B cell (primary cell): ENCODE data around the gene PLEKHS1. TPM values are rescaled to one million over a fixed set of nuclear protein-coding genes. Genes with fewer than 3 reads are reported as not detected.

ENCODE experiments used
- ATAC-seq: fragments of 200-7000 bp; cut with Tn5 transposase; one replicate; pipeline ENCODE4 v1.10.0; 2021; ENCODE audit warnings: low read depth, mild to moderate bottlenecking, moderate number of reproducible peaks, moderate library complexity
- CTCF ChIA-PET: fragments of 350-600 bp; sonication (Branson Sonifier 250); formaldehyde crosslinking; loops from one replicate; lab custom pipeline; 2021; ENCODE audit warnings: antibody characterized with exemption, inconsistent platforms; lab: Charles Lee
- POLR2A ChIA-PET: fragments of 350-600 bp; sonication (Branson Sonifier 250); formaldehyde crosslinking; loops from one replicate; lab custom pipeline; 2021; ENCODE audit warnings: antibody characterized with exemption; lab: Charles Lee
- DNase-seq: peaks from one replicate; pipeline ENCODE4 v3.0.0; 2013
- H2AFZ ChIP-seq: 2 replicates; pipeline ENCODE4 v1.6.1; 2012; ENCODE audit warnings: mild to moderate bottlenecking, low read depth, low read length; ENCODE audit not compliant: insufficient read depth, poor library complexity, severe bottlenecking
- H3K27ac ChIP-seq, 2 donors: 1 replicate in 1 of 2; 2 replicates in 1 of 2; pipeline ENCODE4 v1.5.1; 2012 to 2013; ENCODE audit warnings: low read length in 2 of 2, mild to moderate bottlenecking in 2 of 2, moderate library complexity in 1 of 2
- H3K27me3 ChIP-seq, 4 experiments: fragments of 200-600 bp in 1 of 4; sonication (generic) in 1 of 4; replicated peaks in 1 of 4; 1 replicate in 2 of 4; 2 replicates in 2 of 4; pipeline versions ENCODE4 v1.6.1 to v1.7.0; 2013 to 2016; ENCODE audit warnings: low read length in 3 of 4, mild to moderate bottlenecking in 2 of 4, mixed read lengths in 1 of 4, moderate library complexity in 1 of 4; ENCODE audit not compliant: insufficient read depth in 4 of 4, control insufficient read depth in 3 of 4; ENCODE audit errors: control extremely low read depth in 1 of 4
- H3K36me3 ChIP-seq, 2 experiments: replicated peaks in 1 of 2; 1 replicate in 1 of 2; 2 replicates in 1 of 2; pipeline versions ENCODE4 v1.6.1 to v1.7.1; 2013; ENCODE audit warnings: low read length in 1 of 2; ENCODE audit not compliant: insufficient read depth in 2 of 2, control insufficient read depth in 1 of 2; ENCODE audit errors: control extremely low read depth in 1 of 2, extremely low read depth in 1 of 2
- H3K4me1 ChIP-seq, 2 donors: fragments of 200-600 bp in 1 of 2; sonication (generic) in 1 of 2; 1 replicate in 1 of 2; 2 replicates in 1 of 2; pipeline versions ENCODE4 v1.5.1 to v1.6.1; 2013 to 2017; ENCODE audit warnings: low read length in 2 of 2; ENCODE audit not compliant: control insufficient read depth in 2 of 2, insufficient read depth in 2 of 2
- H3K4me2 ChIP-seq: replicated peaks from 2 replicates; pipeline ENCODE3; 2012; ENCODE audit warnings: mild to moderate bottlenecking, low read depth, low read length; ENCODE audit not compliant: poor library complexity, severe bottlenecking
- H3K4me3 ChIP-seq, 5 experiments: fragments of 200-600 bp in 1 of 5; sonication (generic) in 1 of 5; 1 replicate in 3 of 5; 2 replicates in 2 of 5; pipeline versions ENCODE4 v1.5.1 to v1.7.0; 2011 to 2016; ENCODE audit warnings: low read length in 4 of 5, mild to moderate bottlenecking in 4 of 5, low read depth in 2 of 5, control low read depth in 1 of 5, moderate library complexity in 1 of 5; ENCODE audit not compliant: insufficient read depth in 1 of 5; ENCODE audit errors: control extremely low read depth in 1 of 5, extremely low read depth in 1 of 5
- H3K79me2 ChIP-seq: fragments of 200-600 bp; sonication (generic); one replicate; pipeline ENCODE4 v1.6.0; 2016; ENCODE audit warnings: low read length; ENCODE audit not compliant: control insufficient read depth, insufficient read depth
- H3K9ac ChIP-seq: fragments of 200-600 bp; sonication (generic); 2 replicates; pipeline ENCODE4 v1.6.1; 2017; ENCODE audit warnings: mild to moderate bottlenecking, low read length, moderate library complexity
- H3K9me3 ChIP-seq, 3 donors: one replicate each; pipeline versions ENCODE4 v1.6.1 to v1.7.1; 2013; ENCODE audit warnings: low read length in 2 of 3; ENCODE audit not compliant: control insufficient read depth in 2 of 3, insufficient read depth in 1 of 3; ENCODE audit errors: control extremely low read depth in 1 of 3
- H4K20me1 ChIP-seq: 2 replicates; pipeline ENCODE4 v1.6.0; 2012; ENCODE audit warnings: mild to moderate bottlenecking, low read length; ENCODE audit not compliant: insufficient read depth, control insufficient read depth, poor library complexity, severe bottlenecking
- H3K27ac Mint-ChIP-seq: one replicate; pipeline ENCODE4 v1.8.0; 2021; ENCODE audit warnings: mixed read lengths
- H3K27me3 Mint-ChIP-seq: one replicate; pipeline ENCODE4 v1.8.0; 2021; ENCODE audit warnings: mixed read lengths
- H3K4me1 Mint-ChIP-seq: one replicate; pipeline ENCODE4 v1.8.0; 2021; ENCODE audit warnings: mixed read lengths
- H3K4me3 Mint-ChIP-seq: one replicate; pipeline ENCODE4 v1.8.0; 2021; ENCODE audit warnings: mixed read lengths
- H3K9me3 Mint-ChIP-seq: one replicate; pipeline ENCODE4 v1.8.0; 2022; ENCODE audit warnings: mixed read lengths; ENCODE audit not compliant: insufficient read depth
- EZH2 ChIP-seq: IDR thresholded peaks from 2 replicates; pipeline ENCODE4 v1.6.1; 2012; ENCODE audit warnings: borderline replicate concordance, low read depth, mild to moderate bottlenecking, moderate library complexity, low read length; ENCODE audit not compliant: insufficient read depth, poor library complexity, severe bottlenecking
- WGBS: methylation state at CpG from one replicate; pipeline ENCODE4 v1.1.5; 2013; ENCODE audit warnings: missing lambda C conversion rate; ENCODE audit not compliant: insufficient coverage; 5-methylcytosine and 5-hydroxymethylcytosine counted together
- intact Hi-C: fragments of 100-400 bp; cut with micrococcal nuclease; formaldehyde crosslinking; loops from one replicate; pipeline ENCODE4 v1.10.0; 2022
- polyA plus RNA-seq: library from polyadenylated mRNA; depleted of rRNA; stranded (reverse); fragments of >200 nt; gene quantifications from 2 replicates; pipeline ENCODE4 v1.2.3, GENCODE V29; 2012
- total RNA-seq, 2 donors: library from RNA; stranded (reverse); fragments of 120-200 nt in 1 of 2; gene quantifications; 1 replicate in 1 of 2; 2 replicates in 1 of 2; pipeline versions ENCODE4 v1.2.3 to v1.2.4, GENCODE V29; 2013 to 2022
- TF ChIP-seq, protein P1 (sequence below): fragments of 200-600 bp; IDR thresholded peaks from one replicate; pipeline ENCODE4 v1.8.0; 2022; ENCODE audit warnings: antibody characterized with exemption, mild to moderate bottlenecking

Gene PLEKHS1
- total and polyA plus RNA-seq, 2 donors (not counting 1 experiment from before 2014, with no cell fraction given) = 0.09 TPM; not detected in 1

DNA sequence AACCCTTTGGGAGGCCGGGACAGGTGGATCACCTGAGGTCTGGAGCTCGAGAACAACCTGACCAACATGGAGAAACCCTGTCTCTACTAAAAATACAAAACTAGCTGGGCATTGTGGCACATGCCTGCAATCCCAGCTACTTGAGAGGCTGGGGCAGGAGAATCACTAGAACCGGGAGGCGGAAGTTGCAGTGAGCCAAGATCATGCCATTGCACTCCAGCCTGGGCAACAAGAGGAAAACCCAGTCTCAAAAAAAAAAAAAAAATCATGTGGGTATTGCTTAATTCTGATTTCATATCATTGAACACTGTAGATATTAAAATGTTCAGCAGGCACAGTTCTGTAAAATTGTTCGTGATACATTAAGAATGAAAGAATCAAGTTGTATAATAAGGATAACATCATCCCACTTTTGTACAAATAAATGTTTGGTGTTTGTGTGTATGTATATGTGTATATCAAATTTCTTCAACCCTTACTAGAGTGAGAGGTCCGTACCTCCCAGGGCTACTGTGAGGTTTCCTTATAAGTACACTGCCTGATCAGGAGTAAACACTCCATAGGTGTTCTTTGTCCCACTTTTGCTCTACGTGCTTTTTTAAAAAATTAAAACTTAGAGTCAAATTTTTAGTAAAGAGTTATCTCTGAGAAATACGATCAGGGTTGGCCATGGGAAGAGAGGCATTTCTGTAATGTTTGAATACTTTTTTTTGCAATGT, 31.7 kb downstream of the PLEKHS1 start:
- Histone ChIP-seq H3K4me2 (no peak overlapping the region), H3K9ac (no peak overlapping the region), H3K4me1 (no peaks in the 10 kb centered on the region), H3K27ac (no peak overlapping the region), H3K27me3 (no peaks in the 10 kb centered on the region), H2AFZ (no peak overlapping the region), H3K9me3 (no peaks in the 10 kb centered on the region), H3K4me3 (no peak overlapping the region), H3K79me2 (no peaks in the 10 kb centered on the region), H4K20me1 (no peaks in the 10 kb centered on the region), H3K36me3 (no peaks in the 10 kb centered on the region)
- TF ChIP-seq, protein P1, sequence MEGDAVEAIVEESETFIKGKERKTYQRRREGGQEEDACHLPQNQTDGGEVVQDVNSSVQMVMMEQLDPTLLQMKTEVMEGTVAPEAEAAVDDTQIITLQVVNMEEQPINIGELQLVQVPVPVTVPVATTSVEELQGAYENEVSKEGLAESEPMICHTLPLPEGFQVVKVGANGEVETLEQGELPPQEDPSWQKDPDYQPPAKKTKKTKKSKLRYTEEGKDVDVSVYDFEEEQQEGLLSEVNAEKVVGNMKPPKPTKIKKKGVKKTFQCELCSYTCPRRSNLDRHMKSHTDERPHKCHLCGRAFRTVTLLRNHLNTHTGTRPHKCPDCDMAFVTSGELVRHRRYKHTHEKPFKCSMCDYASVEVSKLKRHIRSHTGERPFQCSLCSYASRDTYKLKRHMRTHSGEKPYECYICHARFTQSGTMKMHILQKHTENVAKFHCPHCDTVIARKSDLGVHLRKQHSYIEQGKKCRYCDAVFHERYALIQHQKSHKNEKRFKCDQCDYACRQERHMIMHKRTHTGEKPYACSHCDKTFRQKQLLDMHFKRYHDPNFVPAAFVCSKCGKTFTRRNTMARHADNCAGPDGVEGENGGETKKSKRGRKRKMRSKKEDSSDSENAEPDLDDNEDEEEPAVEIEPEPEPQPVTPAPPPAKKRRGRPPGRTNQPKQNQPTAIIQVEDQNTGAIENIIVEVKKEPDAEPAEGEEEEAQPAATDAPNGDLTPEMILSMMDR = no peak
- no peak for TF ChIP-seq EZH2
- no peak overlapping the region for H3K27ac Mint-ChIP-seq
- H3K4me1 Mint-ChIP-seq = no peaks in the 10 kb centered on the region
- no peak for DNase-seq
- POLR2A ChIA-PET = no interaction called here
- intact Hi-C loops = no loop called here
- WGBS = 94% methylated on average over 4 of the region's 8 CpGs
- no peaks in the 10 kb centered on the region for H3K9me3 Mint-ChIP-seq
- H3K27me3 Mint-ChIP-seq = peaks cover 29% of the 10 kb centered on the region
- CTCF ChIA-PET = no interaction called here
- ATAC-seq = no peak
- H3K4me3 Mint-ChIP-seq = no peak overlapping the region

DNA sequence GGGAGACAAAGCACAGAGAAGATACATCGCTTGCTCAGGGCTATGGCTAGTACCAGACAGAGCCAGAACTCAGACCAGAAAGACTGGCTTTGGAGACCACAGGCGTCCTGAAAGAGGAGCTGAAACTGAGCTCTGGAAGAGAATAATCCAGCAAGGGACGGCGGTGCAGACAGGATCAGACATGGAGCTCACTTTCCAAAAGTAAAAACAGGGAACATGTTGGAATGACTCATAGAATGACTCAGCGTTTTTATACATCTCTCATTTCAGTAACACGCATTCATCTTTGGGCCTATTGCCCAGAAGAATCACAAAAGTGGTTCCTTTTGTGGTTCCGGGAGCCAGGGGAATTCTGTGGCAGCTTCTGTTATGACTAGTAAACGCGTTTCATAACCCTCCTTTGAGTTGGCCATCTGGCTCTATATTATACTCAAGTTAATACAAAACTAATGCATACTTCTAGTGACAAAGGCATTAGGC, 37.2 kb downstream of the PLEKHS1 start:
- Mint-ChIP-seq H3K27me3 (peaks cover 26% of the 10 kb centered on the region), H3K4me3 (no peak overlapping the region), H3K4me1 (no peaks in the 10 kb centered on the region), H3K9me3 (no peaks in the 10 kb centered on the region), H3K27ac (no peak overlapping the region)
- Histone ChIP-seq H3K9me3 (no peaks in the 10 kb centered on the region), H3K27ac (no peak overlapping the region), H3K4me1 (no peaks in the 10 kb centered on the region), H4K20me1 (no peaks in the 10 kb centered on the region), H3K36me3 (no peaks in the 10 kb centered on the region), H3K4me2 (no peak overlapping the region), H3K4me3 (no peak overlapping the region), H3K27me3 (peaks cover 0 to 5% (median 1%) of the 10 kb centered on the region in 4 experiments), H3K79me2 (no peaks in the 10 kb centered on the region), H2AFZ (no peak overlapping the region), H3K9ac (no peak overlapping the region)
- intact Hi-C loops = no loop called here
- DNase-seq = no peak
- 61% methylated on average over 7 of the region's 9 CpGs for WGBS
- POLR2A ChIA-PET = no interaction called here
- CTCF ChIA-PET = interaction anchor here (3.4 kb wide), 1 partner anchor 10 kb away, joined by 9 read pairs; no protein-coding TSS in a partner anchor
- no peak for ATAC-seq
- TF ChIP-seq EZH2 = no peak
- TF ChIP-seq, protein P1 = no peak
